HG03558 (cell line): Measurements from ENCODE around the gene ABCB4.

Experiments
- ATAC-seq: cut with Tn5 transposase; IDR thresholded peaks from one replicate; pipeline ENCODE4 v1.9.1; 2021; ENCODE audit warnings: moderate number of reproducible peaks; ENCODE audit not compliant: unreplicated experiment; ENCODE audit errors: extremely low read depth

ABCB4 gene

GRCh38 chr7:87427288-87427687 lies 48.2 kb downstream of the ABCB4 start:
- ATAC-seq: no peak

DNA sequence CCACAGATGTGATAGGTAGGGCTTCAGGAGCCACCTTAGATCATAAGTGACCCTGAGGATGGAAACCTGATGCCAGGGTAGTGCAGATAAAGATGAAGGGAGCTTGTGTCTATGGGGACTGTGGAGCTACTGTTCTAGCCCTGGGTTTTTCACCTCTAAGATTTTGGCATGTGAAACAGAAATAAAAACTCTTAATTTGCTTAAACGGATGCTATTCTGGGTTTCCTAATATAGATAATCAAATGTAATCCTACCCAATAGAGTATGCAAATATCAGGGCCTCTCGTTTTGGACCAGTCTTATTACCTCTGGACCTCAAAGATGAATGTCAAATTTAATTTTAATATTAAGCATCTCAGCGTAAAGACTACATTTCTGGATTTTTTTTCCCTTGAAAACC lies 49.3 kb downstream of the ABCB4 start:
- ATAC-seq: no peak

- no peak for ATAC-seq
Measured at GRCh38 chr7:87424075-87424474, 51.4 kb downstream of the ABCB4 start.

- no peak for ATAC-seq
Measured at GRCh38 chr7:87420173-87420572, 55.3 kb downstream of the ABCB4 start.

DNA sequence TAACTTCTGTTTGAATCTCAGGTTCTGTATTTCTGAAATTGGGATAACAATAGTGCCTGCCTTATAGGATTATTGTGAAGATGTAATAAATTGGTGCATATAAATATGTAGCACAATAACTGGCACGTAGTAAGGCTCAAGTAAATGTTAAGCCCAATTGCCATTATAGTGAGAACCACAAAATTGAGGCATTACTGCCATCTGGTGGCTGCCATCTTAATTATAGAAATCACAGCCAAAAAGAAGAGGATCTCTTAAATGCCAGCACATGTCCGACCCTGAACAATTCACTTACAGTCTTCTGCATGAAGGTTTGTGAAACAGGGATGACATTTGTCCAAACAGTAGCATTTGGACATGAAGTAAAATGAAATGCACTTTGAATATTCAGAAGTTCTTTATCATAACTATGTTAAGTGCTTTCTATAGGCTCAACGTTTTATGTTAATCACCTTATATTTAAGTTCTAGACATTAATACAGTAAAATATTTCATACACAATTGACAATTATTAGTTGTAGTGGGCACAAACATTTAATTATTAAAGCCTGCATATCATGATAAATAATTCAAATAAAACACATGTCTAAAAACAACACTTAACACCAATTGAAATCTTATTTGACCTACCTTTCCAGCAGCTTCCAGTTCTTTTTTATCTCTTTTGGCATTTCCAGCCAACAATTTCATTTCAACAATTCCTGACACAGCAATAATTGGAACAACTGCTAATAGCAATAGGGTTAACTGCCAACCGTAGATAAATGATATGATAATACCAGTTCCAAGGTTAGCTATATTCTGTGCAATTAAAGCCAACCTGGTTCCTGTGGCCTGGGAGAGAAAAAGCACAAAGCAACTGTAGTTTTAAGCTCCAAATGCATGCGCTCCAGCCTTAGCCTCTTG lies 58.5 kb downstream of the ABCB4 start:
- ATAC-seq: peak; percentile 59

DNA sequence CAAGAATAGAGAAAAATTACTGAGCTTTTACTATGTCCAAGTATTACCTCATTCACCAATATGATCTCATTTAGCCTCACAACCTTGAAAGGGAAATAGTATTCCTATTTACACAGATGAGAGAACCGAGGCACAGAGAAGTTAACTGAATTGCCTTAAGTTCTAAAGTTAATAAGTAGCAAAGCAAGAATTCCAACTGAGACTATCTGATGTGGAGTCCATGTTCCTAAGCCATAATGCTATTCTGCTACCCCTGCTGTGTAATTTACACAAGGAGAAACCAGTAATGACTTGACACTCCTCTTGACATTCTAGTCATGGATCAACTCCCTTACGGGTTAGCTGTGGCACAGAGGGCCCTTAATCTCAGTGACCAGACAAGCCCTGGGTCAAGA lies 60.7 kb downstream of the ABCB4 start:
- no peak for ATAC-seq

DNA sequence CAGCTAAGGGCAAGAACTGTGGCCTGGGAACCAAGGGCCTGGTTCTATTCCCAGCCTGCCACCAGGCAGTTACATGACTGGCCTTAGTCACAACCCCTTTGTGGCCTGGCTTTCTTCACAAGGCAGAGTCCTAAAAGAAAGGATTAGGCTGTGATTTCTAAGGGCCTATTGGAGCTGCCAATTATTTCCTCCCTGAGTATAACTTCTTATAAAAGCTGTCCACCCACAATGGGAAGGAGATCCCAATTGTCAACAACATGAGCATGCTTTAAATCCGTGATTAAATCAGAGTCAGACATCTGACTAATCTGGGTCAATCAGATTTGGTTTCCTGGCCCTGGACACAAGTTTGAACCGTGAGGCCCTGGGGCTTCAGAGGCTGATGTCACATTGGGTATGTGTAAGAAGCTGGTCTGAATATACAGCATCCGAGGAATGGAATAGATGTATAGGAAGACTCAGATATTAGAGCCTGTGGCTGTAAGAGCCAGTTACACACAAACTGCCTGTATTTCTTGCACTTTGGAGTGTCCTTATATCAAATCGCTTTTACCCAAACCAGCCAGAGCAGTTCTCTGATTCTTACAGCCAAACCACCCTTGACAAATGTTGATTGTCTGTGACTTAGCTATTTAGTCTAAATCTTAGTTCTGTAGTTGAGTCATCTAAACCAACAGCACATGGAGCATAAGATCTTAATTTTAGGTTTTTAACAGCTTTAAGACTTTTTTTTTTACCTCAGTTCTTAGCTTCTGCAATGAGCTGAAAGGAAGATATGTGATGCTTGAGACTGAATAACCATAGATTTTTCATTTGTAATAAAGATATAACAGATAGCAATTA lies 61.3 kb downstream of the ABCB4 start:
- ATAC-seq: no peak

- ATAC-seq: no peak
Measured at GRCh38 chr7:87413029-87413428, 62.5 kb downstream of the ABCB4 start.

DNA sequence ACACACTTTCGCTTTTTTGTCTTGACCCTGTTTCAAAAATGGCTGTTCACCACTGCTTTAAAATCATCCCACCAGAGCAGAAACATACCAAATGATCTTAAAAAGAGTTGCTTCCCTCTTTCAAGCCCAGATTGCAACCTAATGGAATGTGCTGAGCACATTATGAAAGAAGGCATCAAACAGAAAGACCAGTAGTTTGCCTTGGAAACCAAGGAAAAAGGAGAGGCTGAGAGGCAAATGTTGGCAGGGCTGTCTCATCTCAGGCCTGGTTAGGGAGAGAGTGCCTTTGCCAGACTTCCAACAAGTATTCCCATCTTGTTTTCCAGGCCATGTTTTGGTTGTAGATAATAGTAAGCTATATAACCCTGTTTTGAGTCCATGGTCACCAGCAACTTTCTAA lies 64.3 kb downstream of the ABCB4 start:
- ATAC-seq: no peak

DNA sequence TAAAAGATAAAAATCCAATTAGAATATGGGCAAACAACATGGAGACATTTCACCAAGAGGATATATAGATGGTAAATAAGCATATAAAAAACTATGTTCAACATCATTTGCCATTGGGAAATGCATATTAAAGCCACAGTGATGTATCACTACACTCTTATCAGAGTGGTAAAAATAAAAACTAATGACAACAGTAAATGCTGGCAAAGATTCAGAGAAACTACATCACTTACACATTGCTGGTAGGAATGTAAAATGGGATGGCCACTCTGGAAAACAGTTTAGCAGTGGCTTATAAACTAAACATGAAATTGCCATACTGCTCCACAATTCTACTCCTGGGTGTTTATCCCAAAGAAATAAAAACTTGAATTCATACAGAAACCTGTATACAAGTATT lies 70.8 kb downstream of the ABCB4 start:
- ATAC-seq: no peak

DNA sequence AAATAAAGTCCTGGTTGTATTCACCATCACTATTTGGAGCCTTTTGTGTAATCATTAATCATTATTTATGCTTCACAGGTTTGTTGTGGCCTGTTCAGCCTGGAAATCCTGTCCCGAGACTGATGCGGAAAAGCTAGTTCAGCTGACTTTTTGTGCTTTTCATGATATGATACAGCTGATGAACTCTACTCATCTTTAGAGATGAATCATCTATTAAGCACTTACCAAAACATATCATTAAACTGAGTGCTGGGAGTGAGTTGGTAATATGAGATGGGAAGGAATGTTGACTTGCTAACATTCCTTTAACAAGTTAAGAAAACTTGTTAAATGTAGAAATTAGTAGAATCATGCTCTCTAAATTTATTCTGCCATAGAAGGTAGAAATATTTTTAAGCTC lies 77.0 kb downstream of the ABCB4 start:
- ATAC-seq: no peak

DNA sequence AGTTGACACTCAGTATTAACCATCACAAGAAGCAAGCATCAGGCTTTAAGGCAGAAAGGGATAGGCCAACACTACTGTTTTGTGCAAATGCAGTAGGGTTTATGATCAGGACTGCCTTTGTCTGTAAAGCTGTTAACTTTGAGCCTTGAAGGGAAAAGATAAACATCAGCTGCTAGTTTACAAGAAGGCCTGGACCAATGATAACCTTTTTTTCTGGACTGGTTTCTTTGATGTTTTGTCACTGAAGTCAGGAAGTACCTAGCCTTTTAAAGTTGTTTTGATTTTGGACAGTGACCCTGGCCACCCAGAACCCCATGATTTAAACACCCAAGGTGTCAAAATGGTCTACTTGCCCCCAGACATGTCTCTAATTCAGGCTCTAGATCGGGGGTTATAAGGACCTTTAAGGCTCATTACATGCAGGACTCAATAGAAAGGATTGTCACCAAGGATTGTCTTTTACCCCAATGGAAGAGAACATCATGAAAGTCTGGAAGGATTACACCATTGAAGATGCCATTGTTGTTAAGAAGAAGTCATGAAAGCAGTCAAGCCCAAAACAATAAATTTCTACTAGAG lies 79.9 kb downstream of the ABCB4 start:
- no peak for ATAC-seq

- ATAC-seq: no peak
Measured at GRCh38 chr7:87391020-87391701, 84.3 kb downstream of the ABCB4 start.

DNA sequence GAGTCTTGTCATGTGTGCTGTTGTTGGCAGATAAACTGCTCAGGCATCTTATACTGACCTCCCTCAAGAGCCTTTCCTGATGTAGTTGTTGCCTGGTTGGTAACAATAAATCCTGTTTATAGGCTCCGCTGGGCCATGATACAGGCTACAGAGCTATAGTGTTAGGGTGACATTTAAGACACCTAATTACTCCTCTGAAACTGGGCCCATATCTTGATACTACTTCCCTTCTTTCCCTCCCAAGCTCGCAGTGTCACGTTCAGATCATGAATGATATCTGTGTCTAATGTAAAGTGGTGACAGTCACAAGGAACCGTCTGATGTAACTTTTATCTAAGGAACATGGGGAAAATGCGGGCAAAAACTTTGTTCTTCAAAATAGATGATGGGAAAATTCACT lies 94.6 kb downstream of the ABCB4 start:
- no peak for ATAC-seq

GRCh38 chr7:87375662-87376435 lies 99.6 kb downstream of the ABCB4 start:
- ATAC-seq: no peak

- no peak for ATAC-seq
Measured at GRCh38 chr7:87370660-87371180, 104.8 kb downstream of the ABCB4 start.

DNA sequence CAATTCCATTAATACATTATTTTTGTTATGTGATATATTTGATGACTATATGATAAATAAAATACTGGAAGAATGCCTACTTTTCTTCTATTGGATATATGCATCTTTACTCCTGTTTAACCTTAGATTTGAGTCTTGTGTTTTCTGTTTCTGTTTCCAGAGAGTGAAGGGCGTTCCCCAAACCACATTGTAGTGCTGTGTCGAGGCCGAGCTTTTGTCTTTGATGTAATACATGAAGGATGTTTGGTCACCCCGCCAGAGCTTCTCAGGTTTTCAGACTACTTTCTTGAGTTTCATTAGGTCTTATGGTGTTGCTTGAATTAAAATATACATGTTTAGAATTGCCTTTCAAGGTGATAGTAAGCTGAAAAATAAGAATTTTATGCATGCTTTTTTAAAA lies 106.3 kb downstream of the ABCB4 start:
- no peak for ATAC-seq

- ATAC-seq: no peak
Measured at GRCh38 chr7:87364246-87364645, 111.2 kb downstream of the ABCB4 start.

GRCh38 chr7:87363342-87363741 lies 112.1 kb downstream of the ABCB4 start:
- ATAC-seq: no peak

DNA sequence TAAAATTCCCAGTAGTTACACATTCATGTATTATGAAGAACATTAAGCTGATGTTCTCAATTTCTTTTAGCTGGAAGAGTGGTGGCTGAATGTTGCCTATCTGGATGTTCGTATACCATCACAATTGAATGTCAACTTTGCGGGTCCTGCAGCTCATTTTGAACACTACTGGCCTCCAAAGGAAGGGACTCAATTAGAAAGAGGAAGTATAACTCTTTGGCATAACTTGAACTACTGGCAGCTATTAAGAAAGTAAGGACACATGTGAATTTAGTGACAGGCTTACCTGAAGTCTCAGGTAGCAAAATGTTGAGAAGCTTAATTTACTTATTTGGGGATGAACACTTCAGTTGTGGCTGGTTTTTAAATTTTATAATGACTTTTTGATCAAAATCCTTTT lies 114.2 kb downstream of the ABCB4 start:
- ATAC-seq: no peak
